NCI-H1048 (cell line): ENCODE results near the gene DNAH2.

Experiments used
- DNase-seq: peaks from one replicate; lab custom pipeline; 2025; lab: John Stamatoyannopoulos, UW

DNAH2 gene

DNA sequence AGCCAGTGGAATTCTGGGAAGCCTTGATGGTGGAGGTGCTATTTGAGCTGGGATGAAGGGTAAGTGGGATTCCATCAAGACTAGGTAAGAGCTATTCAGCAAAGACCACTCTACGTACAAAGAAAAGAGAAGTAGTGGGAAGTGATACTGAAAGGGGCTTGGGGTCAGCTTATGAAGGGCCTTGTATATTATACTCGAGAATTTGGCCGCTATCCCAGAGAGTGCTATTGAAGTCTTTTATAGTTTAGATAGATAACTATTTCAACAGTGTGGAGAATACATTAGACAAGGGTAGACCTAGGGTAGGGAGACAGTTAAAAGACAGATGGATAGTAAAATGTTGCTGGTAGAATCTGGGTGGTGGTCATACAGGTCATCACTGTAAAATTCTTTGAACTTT, 10.3 kb downstream of the DNAH2 start:
- DNase-seq = no peak

DNA sequence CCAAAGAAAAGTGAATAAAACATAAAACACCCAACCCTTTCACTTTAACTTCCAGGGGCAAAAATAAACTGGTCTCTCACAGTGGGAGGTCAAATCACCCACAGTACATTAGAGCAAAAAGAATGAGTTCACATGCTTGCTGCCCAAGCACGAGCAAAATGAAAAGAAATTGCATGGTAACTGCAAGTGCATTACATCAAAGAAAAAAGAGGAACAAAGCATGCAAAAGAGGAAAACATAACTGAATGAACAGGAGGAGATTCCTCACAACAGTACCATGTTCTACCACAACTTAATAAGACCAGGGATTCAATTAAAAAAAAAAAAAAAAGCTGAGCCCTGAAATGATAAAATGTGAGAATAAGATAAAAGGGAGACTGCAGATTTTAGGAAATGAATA, 12.3 kb downstream of the DNAH2 start:
- no peak for DNase-seq

DNA sequence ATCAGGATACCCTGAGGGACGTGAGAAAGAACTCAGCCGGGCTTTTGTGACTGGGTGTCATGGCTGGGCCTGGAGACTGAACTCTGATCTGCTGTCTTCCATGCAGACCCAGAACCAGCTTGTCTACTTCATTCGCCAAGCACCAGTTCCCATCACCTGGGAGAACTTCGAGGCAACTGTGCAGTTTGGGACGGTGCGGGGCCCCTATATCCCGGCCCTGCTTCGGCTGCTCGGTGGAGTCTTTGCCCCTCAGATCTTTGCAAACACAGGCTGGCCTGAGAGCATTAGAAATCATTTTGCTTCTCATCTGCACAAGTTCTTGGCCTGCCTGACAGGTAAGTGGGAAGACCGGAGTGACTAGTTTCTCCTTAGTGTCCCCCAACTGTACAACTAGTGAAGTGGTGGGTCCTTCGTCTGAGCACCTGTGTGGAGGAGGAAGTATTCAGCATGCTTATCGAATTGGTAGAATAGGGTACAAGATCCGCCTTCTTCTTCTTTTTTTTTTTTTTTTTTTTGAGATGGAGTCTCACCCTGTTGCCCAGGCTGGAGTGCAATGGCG, 15.5 kb downstream of the DNAH2 start:
- no peak for DNase-seq

DNA sequence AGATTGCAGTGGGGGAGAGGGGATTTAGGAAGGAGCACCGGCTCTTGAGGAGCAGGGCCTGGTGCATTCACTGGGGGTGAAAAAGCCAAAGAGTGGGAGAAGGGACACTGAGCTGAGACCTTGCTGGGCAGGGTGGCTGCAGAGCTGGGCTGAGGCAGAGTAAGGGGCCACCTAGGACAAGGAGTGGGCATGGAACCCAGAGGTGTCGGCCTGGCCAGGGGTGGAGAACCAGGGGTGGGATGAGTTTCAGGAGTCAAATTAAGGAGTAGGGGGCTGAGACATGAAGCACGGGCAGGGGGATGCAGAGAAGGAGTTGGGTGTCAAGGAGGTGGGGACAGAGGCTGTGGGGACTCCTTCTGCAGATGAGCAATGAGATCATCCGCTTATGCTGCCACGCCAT, 20.1 kb downstream of the DNAH2 start:
- no peak for DNase-seq

DNA sequence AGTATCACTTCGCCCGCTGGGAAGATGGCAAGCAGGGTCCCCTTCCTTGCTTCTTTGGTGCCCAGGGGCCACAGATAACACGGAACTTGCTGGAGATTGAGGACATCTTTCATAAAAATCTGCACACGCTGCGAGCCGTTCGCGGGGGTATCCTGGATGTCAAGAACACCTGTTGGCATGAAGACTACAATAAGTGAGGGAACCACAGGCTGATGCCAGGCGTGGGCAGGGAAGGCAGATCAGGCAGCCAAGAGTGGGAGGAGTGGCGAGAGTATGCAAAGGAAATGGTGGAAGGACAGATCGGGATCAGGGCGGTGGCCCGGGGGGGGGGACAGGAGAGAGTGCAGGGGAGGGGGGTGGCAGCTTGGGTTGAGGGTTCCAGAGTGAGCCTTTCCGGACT, 22.2 kb downstream of the DNAH2 start:
- DNase-seq = no peak

DNA sequence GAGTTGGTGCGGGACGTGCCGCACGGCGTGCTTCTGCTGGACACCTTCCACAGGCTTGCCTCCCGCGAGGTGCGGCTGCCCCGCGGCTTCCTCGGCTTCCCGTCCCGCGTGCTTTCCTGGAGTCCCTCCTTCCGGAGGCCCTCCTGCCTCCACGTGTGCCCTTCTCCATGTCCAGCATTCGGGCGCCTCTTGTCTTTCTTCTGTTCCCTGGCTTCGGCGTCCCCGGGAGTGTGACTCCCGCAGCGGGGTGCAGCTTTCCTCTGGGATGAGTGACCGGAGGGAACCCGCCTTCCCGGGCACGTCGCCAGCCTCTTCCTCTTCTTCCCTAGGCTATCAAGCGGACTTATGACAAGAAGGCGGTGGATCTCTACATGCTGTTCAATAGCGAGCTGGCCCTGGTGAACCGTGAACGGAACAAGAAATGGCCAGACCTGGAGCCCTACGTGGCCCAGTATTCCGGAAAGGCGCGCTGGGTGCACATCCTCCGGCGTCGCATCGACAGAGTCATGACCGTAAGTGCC, 23.0 kb downstream of the DNAH2 start:
- DNase-seq = no peak

DNA sequence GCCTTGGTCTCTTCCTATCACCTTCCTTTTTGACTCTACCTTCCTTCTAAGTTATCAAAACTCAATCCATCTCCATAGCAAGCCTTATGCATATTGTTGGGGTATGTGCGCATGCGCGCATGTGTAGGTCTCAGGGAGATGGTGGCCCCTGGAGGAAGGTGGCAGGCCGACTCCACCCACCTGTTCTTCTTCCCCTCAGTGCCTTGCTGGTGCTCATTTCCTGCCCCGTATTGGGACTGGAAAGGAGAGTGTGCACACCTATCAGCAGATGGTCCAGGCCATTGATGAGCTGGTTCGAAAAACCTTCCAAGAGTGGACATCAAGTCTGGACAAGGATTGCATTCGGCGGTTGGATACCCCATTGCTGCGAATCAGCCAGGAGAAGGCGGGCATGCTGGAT, 25.2 kb downstream of the DNAH2 start:
- DNase-seq = no peak

DNA sequence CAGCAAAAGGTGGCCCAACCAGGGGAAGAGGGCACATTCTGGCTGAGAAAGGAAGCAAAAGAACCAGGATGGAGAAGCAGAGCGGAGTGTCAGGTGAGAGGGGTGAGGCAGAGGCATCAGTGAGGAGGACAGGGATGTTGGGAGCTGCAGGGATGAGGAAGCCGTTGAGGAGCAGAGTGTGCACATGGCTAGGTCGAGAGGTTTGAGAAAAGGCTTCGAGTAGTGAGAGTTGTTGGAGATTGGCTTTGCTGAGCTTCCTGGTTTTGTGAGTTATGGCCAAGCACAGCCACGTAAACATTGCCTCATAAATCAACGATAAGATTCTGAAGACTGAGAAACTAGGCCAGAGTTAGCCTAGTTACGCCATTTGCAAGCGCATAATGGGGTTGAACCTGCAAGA, 26.9 kb downstream of the DNAH2 start:
- no peak for DNase-seq

DNA sequence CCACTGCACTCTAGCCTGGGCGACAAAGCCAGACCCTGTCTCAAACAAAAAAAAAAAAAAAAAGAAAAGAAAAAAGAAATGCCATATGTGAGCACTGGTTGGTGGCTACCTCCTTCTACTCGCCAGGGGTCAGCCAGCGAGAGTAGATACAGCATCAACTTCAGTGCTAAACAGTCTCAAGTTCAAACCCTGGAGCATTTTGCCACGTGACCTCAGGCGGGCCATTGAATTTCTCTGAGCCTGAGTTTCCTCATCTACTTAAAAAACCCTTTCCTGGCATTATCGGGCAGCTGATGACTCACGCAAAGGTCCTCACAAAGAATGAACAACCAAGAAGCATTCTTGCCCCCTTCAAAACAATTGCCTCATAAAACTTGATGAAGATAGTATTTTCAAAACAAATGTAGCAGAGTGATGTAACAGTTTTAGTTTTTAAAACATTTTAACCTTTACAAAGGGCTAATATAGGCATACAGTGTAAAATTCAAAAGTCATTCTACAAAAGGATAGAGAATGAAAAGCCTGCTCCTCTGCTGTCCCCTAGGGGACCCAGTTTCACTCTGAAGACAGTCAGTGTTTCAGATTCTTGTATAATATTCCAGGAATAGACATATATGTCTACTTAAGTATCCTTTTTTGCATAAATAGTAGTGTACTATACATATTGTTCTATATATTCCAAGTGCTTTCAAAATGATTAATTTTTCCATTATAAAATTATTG, 28.4 kb downstream of the DNAH2 start:
- no peak for DNase-seq

DNA sequence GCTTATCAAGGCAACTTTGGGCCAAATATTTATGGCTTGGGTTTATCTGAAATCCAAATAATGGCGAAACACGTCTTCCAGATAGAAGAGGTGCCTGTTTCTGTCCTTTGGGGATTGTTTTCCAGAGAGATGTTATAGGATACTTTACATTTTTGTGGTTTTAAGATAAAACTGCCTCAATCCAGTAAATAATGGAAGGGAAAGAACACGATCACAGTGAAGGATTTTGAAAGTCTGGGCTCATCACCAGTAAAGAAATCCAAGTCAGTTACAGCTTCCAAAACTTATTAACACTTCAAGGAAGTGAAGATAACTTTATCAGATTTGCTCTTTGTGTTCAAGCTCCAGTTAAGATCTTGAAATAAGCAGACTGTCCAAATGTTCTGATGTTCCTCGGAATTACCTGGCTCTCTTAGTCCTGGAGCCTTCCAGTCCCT, 30.1 kb downstream of the DNAH2 start:
- no peak for DNase-seq

DNA sequence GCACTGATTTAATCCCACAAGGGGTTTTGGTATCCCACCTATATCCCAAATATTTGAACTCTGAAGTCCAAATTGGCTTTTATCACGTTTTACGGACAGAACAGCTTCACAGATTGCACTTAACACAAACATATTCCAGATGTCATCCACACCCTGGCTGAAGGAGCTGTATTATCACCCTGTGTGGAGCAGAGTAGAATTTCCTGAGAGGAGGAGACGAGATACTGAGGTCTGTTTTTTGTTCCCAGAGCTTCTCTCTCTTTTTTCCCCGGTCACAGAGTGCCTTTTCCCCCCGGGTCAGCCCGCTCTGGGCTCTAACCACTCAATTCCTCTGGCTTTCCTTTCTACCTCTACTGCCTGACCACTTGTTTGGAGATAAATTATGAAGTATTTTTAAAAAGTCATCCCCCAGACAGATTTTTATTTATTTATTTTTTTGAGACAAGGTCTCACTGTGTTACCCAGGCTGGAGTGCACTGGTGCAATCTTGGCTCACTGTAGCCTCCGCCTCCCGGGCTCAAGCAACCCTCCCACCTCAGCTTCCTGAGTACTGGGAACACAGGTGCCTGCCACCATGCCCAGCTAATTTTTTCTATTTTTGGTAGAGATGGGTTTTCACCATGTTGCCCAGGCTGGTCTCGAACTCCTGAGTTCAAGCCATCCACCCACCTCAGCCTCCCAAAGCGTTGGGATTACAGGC, 30.7 kb downstream of the DNAH2 start:
- no peak for DNase-seq

DNA sequence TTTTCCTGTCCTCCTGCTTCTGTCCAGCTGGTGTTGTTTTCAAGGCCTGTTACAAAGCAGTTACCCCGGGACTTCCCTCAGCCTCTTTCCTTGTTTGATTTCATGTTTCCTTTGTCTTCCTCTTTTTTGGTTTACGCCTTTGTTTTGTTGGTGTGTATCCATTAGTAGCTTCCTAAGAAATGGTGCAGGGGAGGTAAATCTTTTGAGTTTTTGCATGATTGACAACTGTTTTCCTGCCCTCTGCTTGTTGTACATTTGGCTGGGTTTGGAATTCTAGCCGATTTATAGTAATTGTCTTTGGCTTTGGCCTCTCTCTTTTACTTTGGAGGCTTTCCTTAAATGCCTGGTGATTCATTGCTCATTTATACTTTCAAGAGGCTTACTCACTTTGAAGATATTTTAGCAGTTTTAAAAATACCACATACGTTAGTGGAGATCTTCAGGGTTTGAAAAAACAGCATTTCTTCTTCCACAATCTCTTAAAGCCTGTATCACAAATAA, 32.8 kb downstream of the DNAH2 start:
- DNase-seq = no peak

DNA sequence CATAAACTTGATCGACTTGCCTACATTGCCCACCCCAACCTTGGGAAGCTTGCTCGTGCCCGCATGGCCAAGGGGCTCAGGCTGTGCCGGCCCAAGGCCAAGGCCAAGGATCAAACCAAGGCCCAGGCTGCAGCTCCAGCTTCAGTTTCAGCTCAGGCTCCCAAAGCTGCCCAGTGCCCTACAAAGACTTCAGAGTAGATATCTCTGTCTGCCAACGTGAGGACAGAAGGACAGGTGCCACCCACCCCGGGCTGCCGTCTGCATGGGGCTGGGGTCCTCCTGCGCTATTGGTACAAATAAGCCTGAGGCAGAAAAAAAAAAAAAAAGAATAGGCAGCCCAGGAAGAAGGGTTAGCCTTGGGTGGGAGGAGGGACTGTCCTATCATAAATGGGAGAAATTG, 37.1 kb downstream of the DNAH2 start:
- DNase-seq = no peak

DNA sequence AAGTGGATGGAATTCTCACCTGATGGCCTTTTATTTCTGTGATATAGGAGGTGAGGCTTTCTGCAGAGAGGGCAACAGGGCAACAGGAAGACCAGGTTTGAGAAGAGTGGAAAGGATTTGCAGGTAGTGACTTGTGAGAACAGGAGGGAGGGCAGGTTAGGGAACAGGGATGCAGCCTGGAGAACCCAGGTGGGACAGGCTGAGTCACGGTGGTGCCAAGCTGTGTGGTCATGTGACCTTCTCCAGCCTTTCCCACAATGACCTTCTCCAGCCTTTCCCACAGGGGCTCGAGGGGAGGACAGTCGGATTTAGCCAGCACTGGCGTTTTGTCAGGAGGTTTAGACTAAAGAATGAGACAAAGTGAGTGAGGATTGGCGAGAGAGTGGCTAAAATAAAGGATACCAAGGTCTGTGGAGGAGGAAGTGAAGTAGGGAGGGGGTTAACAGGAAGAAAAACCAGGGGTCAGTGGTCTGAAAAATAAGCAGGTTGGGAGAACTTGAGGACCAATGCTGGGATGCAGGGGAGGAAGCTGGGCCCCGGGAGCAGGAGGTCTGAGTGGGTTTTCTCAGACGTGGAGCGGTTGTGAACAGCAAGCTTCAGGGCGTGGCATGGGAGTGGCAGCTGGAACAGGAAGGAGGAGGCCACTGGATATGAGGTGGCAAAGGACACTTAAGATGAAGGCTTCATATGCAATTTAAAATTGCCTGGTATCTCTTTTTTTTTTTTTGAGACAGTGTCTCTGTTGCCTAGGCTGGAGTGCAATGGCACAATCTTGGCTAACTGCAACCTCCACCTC, 37.7 kb downstream of the DNAH2 start:
- no peak for DNase-seq

DNA sequence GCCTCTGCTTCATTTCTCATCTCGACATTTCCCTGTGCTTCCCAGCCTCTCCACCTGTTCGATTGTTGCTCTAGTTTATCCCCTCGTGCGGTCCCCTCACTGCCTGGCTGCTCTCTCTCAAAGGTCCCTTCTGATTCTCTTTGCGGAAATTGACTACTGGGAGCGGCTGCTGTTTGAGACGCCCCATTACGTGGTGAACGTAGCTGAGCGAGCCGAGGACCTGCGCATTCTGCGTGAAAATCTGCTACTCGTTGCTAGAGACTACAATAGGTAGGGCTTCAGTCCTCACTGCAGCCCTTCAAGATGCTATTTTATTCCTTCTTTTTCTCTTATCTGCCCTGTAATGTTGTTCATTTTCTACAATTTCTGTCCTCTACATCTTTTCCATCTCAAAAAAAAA, 39.4 kb downstream of the DNAH2 start:
- no peak for DNase-seq

DNA sequence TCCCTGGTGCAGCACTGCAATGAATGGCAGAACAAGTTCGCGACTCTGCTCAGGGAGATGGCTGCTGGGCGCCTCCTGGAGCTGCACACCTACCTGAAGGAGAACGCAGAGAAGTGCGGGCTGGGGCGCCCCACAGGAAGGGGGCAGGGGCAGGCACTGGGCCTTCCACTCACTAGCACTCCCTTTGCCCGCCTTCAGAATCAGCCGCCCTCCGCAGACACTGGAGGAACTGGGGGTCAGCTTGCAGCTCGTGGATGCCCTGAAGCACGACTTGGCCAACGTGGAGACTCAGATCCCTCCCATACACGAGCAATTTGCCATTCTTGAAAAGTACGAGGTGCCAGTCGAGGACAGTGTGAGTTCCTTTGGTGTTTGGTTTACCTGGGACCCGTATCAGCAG, 46.4 kb downstream of the DNAH2 start:
- DNase-seq = no peak

DNA sequence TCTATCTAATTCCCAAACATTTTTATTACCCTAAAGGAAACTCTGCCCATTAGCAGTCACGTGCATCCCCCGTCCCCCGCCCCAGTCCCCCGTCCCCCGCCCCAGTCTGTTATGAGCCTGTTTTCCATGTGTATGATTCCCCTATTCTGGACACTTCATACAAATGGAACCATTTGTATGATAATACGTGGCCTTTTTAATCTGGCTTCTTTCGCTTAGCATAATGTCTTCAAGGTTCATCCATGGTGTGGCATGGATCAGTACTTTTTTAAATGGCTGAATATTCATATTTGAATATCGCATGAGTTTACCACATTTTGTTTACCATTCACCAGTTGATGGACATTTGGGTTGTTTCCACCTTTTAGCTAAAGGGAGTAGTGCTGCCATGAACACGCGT, 49.5 kb downstream of the DNAH2 start:
- DNase-seq = no peak

DNA sequence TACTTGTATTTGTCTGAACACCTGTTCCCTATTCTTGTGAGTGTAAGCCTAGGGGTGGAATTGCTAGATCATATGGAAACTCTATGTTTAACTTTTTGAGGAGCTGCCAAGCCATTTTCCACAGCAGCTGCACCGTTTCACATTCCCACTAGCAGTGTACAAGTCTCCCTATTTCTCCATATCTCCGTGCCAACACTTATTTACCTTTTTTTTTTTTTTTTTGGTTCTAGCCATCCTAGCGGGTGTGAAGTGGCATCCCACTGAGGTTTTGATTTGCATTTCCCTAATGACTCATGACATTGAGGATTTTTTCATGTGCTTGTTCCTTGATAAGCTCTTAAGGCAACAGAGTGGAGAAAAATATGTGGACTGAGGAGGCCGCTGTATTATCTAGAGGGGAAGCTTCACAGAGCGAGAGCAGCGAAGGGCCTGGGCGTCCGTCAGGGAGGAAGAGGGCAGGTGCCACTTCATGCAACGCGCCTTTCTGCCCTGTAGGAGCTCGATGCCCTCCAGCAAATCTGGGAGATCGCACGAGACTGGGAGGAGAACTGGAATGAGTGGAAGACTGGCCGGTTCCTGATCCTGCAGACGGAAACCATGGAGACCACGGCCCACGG, 50.0 kb downstream of the DNAH2 start:
- DNase-seq = no peak

DNA sequence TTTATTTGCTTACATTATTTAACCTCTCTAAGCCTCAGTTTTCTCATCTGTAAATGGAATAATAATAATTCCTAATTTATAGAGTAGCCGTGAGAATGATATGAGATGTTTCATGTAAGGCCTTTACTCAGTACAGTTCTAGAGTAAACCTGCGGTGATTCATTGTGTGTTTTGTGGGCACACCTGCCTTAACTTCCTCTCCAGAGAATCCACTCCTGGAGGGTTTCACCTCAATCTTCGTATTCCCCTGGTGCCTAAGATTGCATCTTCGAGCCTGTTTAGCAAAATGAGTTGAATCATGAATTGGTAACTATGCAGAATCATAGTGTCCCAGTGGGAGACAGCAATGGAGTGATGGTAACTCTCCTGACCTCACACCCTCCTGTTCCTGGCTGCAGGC, 52.3 kb downstream of the DNAH2 start:
- no peak for DNase-seq

DNA sequence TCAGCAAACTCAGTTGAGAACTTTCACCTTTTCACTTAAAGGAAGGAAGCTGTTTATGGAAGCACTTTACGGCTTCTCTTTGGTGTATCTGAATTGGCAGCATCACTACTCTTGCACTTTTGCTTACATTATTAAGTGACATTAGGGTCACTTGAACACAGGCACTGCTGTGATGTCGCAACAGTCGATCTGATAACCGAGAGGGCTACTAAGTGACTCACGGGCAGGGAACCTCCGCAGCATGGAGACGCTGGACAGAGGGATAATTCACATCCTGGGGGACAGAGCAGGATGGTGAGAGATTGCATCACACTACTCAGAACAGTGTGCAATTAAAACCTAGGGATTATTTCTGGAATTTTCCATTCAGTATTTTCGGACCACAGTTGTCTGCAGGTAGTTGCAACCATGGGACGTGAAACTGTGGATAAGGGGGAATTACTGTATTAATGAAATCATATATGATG, 56.5 kb downstream of the DNAH2 start:
- DNase-seq = no peak

DNA sequence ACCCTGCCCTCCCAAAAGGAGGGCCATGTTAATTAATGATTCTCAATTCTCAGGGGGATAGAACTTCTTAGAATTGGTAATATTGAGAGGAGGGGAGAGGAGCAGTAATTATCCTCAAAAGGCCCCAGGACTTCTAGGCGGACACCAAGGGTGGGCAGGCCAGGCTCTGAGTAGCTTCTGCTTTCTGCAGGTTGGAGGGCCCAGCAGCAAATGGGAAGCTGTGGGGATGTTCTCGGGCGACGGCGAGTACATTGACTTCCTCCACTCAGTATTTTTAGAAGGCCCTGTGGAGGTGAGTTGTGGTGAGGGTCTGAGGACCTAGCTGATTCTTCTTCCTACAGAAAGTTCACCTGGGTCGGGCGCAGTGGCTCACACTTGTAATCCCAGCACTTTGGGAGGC, 57.5 kb downstream of the DNAH2 start:
- DNase-seq = no peak

DNA sequence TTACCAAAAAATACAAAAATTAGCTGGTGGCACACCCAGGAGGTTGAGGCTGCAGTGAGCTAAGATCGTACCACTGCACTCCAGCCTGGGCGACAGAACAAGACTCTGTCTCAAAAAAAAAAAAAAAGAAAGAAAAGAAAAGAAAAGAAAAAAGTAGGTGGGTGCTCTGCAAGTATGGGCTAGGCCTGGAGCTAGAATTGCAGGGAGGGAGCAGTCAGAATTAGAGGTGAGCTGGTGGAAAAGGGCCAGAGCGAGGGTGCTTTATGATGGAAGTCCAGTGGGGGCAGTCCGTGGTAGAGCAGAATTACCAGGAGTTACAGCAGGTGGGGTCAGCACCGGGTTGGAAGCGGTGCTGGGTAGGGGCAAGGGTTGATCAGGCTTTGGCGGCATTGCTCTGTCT, 59.5 kb downstream of the DNAH2 start:
- DNase-seq = no peak
